GM23338 (cell line): ENCODE results near the gene LRP11. TPM values are rescaled to one million over a fixed set of nuclear protein-coding genes. Genes with fewer than 3 reads are reported as not detected.

Experiments
- ATAC-seq: fragments of 200-7000 bp; cut with Tn5 transposase; 3 replicates; pipeline ENCODE4 v1.9.1; 2020
- DNase-seq: peaks from one replicate; pipeline ENCODE4 v3.0.0-alpha.2; 2015; ENCODE audit warnings: low spot score
- H2AFZ ChIP-seq: fragments of 200-600 bp; sonication (generic); 2 replicates; pipeline ENCODE4 v1.8.0; 2016; ENCODE audit warnings: antibody characterized with exemption, mild to moderate bottlenecking, moderate library complexity
- H3F3A ChIP-seq: fragments of 200-600 bp; sonication (generic); replicated peaks from 2 replicates; pipeline ENCODE4 v1.8.0; 2017; ENCODE audit warnings: antibody characterized with exemption, mixed run types, low read depth
- H3K27ac ChIP-seq: fragments of 200-600 bp; sonication (generic); 2 replicates; pipeline ENCODE4 v1.6.1; 2016; ENCODE audit warnings: low read depth
- H3K27me3 ChIP-seq: fragments of 200-600 bp; sonication (generic); 2 replicates; pipeline ENCODE4 v1.8.0; 2016; ENCODE audit warnings: mild to moderate bottlenecking, mixed run types, moderate library complexity; ENCODE audit not compliant: insufficient read depth
- H3K36me3 ChIP-seq: fragments of 200-600 bp; sonication (generic); 2 replicates; pipeline ENCODE4 v1.8.0; 2016; ENCODE audit warnings: mild to moderate bottlenecking; ENCODE audit not compliant: insufficient read depth
- H3K4me1 ChIP-seq: fragments of 200-600 bp; sonication (generic); 2 replicates; pipeline ENCODE4 v1.8.0; 2016; ENCODE audit warnings: mild to moderate bottlenecking, moderate library complexity; ENCODE audit not compliant: insufficient read depth
- H3K4me2 ChIP-seq: fragments of 200-600 bp; sonication (generic); 2 replicates; pipeline ENCODE4 v1.7.1; 2017; ENCODE audit warnings: mixed run types
- H3K4me3 ChIP-seq: fragments of 200-600 bp; sonication (generic); 2 replicates; pipeline ENCODE4 v1.6.1; 2016; ENCODE audit warnings: mixed run types
- H3K79me2 ChIP-seq: fragments of 200-600 bp; sonication (generic); replicated peaks from 2 replicates; pipeline ENCODE4 v1.8.0; 2017; ENCODE audit warnings: mild to moderate bottlenecking; ENCODE audit not compliant: insufficient read depth
- H3K9me2 ChIP-seq: fragments of 200-600 bp; sonication (generic); 2 replicates; pipeline ENCODE4 v1.8.0; 2017; ENCODE audit not compliant: insufficient read depth
- H4K20me1 ChIP-seq: fragments of 200-600 bp; sonication (generic); replicated peaks from 2 replicates; pipeline ENCODE4 v1.8.0; 2017; ENCODE audit warnings: mild to moderate bottlenecking; ENCODE audit not compliant: insufficient read depth
- H3K27ac Mint-ChIP-seq: 2 replicates; pipeline ENCODE4 v1.8.0; 2020; ENCODE audit warnings: inconsistent platforms, mild to moderate bottlenecking, moderate library complexity, mixed read lengths
- H3K27me3 Mint-ChIP-seq: 3 replicates; pipeline ENCODE4 v1.8.0; 2022; ENCODE audit warnings: low read depth, mild to moderate bottlenecking, moderate library complexity, mixed read lengths, inconsistent platforms; ENCODE audit not compliant: insufficient read depth, poor library complexity
- H3K36me3 Mint-ChIP-seq: 3 replicates; pipeline ENCODE4 v1.8.0; 2021; ENCODE audit warnings: low read depth, mild to moderate bottlenecking, inconsistent platforms, moderate library complexity, mixed read lengths
- H3K4me1 Mint-ChIP-seq: 3 replicates; pipeline ENCODE4 v1.8.0; 2020; ENCODE audit warnings: mild to moderate bottlenecking, inconsistent platforms, mixed read lengths
- H3K4me3 Mint-ChIP-seq: 3 replicates; pipeline ENCODE4 v1.8.0; 2021; ENCODE audit warnings: moderate library complexity, mild to moderate bottlenecking, inconsistent platforms, mixed read lengths
- H3K9me3 Mint-ChIP-seq: 3 replicates; pipeline ENCODE4 v1.8.0; 2020; ENCODE audit warnings: moderate library complexity, mild to moderate bottlenecking, inconsistent platforms, mixed read lengths
- CREB1 ChIP-seq: fragments of 250-450 bp; sonication (Bioruptor Pico); IDR thresholded peaks from 2 replicates; pipeline ENCODE4 v1.5.0; 2020; ENCODE audit warnings: low read depth, mild to moderate bottlenecking, moderate library complexity
- CTCF ChIP-seq, 2 experiments: fragments of 200-600 bp in 1 of 2; sonication (generic) in 1 of 2; conservative IDR thresholded peaks; 2 replicates each; pipeline versions ENCODE4 v1.5.1 to v1.6.1; 2016 to 2017; ENCODE audit warnings: antibody characterized with exemption in 2 of 2, low read depth in 2 of 2, mild to moderate bottlenecking in 2 of 2, moderate library complexity in 1 of 2
- EZH2 ChIP-seq: fragments of 200-600 bp; sonication (generic); IDR thresholded peaks from one replicate; pipeline ENCODE4 v1.8.0; 2017; ENCODE audit warnings: antibody characterized with exemption, mild to moderate bottlenecking, low read depth; ENCODE audit not compliant: unreplicated experiment
- EZH2phosphoT487 ChIP-seq: fragments of 200-600 bp; sonication (generic); IDR thresholded peaks from one replicate; pipeline ENCODE4 v1.8.1; 2018; ENCODE audit warnings: antibody characterized with exemption; ENCODE audit not compliant: unreplicated experiment
- JUNB ChIP-seq: IDR thresholded peaks from one replicate; pipeline ENCODE4 v1.6.1; 2016; ENCODE audit warnings: antibody characterized with exemption; ENCODE audit not compliant: unreplicated experiment
- NANOG ChIP-seq: IDR thresholded peaks from 2 replicates; pipeline ENCODE4 v1.6.1; 2016; ENCODE audit warnings: antibody characterized with exemption, borderline replicate concordance
- POLR2AphosphoS5 ChIP-seq: IDR thresholded peaks from 2 replicates; pipeline ENCODE4 v1.6.1; 2016; ENCODE audit warnings: antibody characterized with exemption, low read depth
- REST ChIP-seq: IDR thresholded peaks from one replicate; pipeline ENCODE4 v1.6.1; 2018; ENCODE audit warnings: antibody characterized with exemption; ENCODE audit not compliant: unreplicated experiment
- STAT1 ChIP-seq: IDR thresholded peaks from one replicate; pipeline ENCODE4 v1.6.1; 2016; ENCODE audit warnings: antibody characterized with exemption; ENCODE audit not compliant: unreplicated experiment
- ZNF114 ChIP-seq: fragments of 250-450 bp; sonication (Bioruptor Pico); IDR thresholded peaks from 2 replicates; pipeline ENCODE4 v1.5.0; 2020; ENCODE audit warnings: mild to moderate bottlenecking, moderate library complexity
- ZNF331 ChIP-seq: fragments of 250-450 bp; sonication (Bioruptor Pico); IDR thresholded peaks from 2 replicates; pipeline ENCODE4 v1.5.0; 2020; ENCODE audit warnings: low read depth, mild to moderate bottlenecking, moderate library complexity
- polyA plus RNA-seq: library from polyadenylated mRNA; unstranded; fragments of >200 nt; fragmentation: Nextera tagmentation; extraction: Ambion mirVana; gene quantifications from 2 replicates; pipeline ENCODE4 v1.2.1, GENCODE V29; 2016
- total RNA-seq: library from RNA; depleted of rRNA; stranded (reverse); fragments of >200 nt; shearing (Covaris generic); gene quantifications from 2 replicates; pipeline ENCODE4 v1.2.3, GENCODE V29; 2014
- TF ChIP-seq, protein P1 (sequence below): IDR thresholded peaks from 2 replicates; pipeline ENCODE4 v1.6.1; 2016; ENCODE audit warnings: antibody characterized with exemption
- TF ChIP-seq, protein P2 (sequence below): fragments of 250-450 bp; sonication (Bioruptor Pico); IDR thresholded peaks from 2 replicates; pipeline ENCODE4 v1.5.0; 2020; ENCODE audit warnings: mild to moderate bottlenecking, moderate library complexity

LRP11 gene
- total and polyA plus RNA-seq, 2 experiments from 2014 or later, result 10.8 to 37.1 TPM

DNA sequence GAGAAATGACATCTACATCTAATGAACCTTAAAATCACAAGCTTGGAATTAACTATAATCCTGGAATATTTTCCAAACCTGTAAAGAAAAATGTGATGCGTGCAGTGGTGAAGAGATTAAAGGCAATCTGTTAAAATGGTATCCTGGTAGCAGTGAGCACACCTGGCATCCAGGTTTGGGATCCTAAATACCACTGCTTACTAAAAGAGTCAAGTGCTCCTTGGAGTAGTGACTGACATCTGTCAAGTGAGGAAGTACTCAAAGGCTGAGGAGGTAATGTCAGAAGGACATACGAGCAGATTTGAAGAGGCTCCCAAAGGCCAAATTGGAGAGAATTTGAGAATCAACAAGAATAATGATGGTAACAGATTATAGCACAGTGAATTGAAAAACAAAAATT lies 81.8 kb downstream of the LRP11 start:
- Histone ChIP-seq H3K9me2 (no peaks in the 10 kb centered on the region), H4K20me1 (peaks cover 7% of the 10 kb centered on the region; the same call in 1 of the 2 replicates), H3K36me3 (peaks cover 12% of the 10 kb centered on the region; the same call in 1 of the 2 replicates), H3K4me3 (no peak overlapping the region), H3K4me1 (no peaks in the 10 kb centered on the region), H3K27ac (no peak overlapping the region), H3K4me2 (no peak overlapping the region), H3K27me3 (no peaks in the 10 kb centered on the region), H2AFZ (no peak overlapping the region), H3K79me2 (no peaks in the 10 kb centered on the region), H3F3A (no peaks in the 10 kb centered on the region)
- DNase-seq, result no peak
- peaks cover 4% of the 10 kb centered on the region for H3K9me3 Mint-ChIP-seq
- H3K36me3 Mint-ChIP-seq, result peaks cover 29% of the 10 kb centered on the region
- no peaks in the 10 kb centered on the region for H3K4me1 Mint-ChIP-seq
- peaks cover 1% of the 10 kb centered on the region for H3K27me3 Mint-ChIP-seq
- TF ChIP-seq REST (no peak), NANOG (no peak), EZH2 (no peak), EZH2phosphoT487 (no peak), ZNF331 (CRISPR knock-in tag) (no peak), POLR2AphosphoS5 (no peak), ZNF114 (CRISPR knock-in tag) (no peak), STAT1 (no peak), JUNB (no peak), CREB1 (CRISPR knock-in tag) (no peak), CTCF (conservative IDR thresholded peaks at IDR 0.05; ENCODE audit: low read depth in 2 of 2) (no peak)
- TF ChIP-seq, protein P1, sequence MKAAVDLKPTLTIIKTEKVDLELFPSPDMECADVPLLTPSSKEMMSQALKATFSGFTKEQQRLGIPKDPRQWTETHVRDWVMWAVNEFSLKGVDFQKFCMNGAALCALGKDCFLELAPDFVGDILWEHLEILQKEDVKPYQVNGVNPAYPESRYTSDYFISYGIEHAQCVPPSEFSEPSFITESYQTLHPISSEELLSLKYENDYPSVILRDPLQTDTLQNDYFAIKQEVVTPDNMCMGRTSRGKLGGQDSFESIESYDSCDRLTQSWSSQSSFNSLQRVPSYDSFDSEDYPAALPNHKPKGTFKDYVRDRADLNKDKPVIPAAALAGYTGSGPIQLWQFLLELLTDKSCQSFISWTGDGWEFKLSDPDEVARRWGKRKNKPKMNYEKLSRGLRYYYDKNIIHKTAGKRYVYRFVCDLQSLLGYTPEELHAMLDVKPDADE, result no peak
- TF ChIP-seq, protein P2, sequence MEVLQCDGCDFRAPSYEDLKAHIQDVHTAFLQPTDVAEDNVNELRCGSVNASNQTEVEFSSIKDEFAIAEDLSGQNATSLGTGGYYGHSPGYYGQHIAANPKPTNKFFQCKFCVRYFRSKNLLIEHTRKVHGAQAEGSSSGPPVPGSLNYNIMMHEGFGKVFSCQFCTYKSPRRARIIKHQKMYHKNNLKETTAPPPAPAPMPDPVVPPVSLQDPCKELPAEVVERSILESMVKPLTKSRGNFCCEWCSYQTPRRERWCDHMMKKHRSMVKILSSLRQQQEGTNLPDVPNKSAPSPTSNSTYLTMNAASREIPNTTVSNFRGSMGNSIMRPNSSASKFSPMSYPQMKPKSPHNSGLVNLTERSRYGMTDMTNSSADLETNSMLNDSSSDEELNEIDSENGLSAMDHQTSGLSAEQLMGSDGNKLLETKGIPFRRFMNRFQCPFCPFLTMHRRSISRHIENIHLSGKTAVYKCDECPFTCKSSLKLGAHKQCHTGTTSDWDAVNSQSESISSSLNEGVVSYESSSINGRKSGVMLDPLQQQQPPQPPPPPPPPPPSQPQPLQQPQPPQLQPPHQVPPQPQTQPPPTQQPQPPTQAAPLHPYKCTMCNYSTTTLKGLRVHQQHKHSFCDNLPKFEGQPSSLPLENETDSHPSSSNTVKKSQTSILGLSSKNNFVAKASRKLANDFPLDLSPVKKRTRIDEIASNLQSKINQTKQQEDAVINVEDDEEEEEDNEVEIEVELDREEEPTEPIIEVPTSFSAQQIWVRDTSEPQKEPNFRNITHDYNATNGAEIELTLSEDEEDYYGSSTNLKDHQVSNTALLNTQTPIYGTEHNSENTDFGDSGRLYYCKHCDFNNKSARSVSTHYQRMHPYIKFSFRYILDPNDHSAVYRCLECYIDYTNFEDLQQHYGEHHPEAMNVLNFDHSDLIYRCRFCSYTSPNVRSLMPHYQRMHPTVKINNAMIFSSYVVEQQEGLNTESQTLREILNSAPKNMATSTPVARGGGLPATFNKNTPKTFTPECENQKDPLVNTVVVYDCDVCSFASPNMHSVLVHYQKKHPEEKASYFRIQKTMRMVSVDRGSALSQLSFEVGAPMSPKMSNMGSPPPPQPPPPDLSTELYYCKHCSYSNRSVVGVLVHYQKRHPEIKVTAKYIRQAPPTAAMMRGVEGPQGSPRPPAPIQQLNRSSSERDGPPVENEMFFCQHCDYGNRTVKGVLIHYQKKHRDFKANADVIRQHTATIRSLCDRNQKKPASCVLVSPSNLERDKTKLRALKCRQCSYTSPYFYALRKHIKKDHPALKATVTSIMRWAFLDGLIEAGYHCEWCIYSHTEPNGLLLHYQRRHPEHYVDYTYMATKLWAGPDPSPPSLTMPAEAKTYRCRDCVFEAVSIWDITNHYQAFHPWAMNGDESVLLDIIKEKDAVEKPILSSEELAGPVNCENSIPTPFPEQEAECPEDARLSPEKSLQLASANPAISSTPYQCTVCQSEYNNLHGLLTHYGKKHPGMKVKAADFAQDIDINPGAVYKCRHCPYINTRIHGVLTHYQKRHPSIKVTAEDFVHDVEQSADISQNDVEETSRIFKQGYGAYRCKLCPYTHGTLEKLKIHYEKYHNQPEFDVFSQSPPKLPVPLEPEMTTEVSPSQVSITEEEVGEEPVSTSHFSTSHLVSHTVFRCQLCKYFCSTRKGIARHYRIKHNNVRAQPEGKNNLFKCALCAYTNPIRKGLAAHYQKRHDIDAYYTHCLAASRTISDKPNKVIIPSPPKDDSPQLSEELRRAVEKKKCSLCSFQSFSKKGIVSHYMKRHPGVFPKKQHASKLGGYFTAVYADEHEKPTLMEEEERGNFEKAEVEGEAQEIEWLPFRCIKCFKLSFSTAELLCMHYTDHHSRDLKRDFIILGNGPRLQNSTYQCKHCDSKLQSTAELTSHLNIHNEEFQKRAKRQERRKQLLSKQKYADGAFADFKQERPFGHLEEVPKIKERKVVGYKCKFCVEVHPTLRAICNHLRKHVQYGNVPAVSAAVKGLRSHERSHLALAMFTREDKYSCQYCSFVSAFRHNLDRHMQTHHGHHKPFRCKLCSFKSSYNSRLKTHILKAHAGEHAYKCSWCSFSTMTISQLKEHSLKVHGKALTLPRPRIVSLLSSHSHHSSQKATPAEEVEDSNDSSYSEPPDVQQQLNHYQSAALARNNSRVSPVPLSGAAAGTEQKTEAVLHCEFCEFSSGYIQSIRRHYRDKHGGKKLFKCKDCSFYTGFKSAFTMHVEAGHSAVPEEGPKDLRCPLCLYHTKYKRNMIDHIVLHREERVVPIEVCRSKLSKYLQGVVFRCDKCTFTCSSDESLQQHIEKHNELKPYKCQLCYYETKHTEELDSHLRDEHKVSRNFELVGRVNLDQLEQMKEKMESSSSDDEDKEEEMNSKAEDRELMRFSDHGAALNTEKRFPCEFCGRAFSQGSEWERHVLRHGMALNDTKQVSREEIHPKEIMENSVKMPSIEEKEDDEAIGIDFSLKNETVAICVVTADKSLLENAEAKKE, result no peak
- ATAC-seq, result no peak
- H3K4me3 Mint-ChIP-seq, result no peak overlapping the region
- no peak overlapping the region for H3K27ac Mint-ChIP-seq
